Panc1 (cell line): ENCODE results near the gene LINC01488. TPM values are rescaled to one million over a fixed set of nuclear protein-coding genes. Genes with fewer than 3 reads are reported as not detected.

Experiments used
- ATAC-seq: fragments of 200-7000 bp; cut with Tn5 transposase; 2 replicates; pipeline ENCODE4 v1.9.1; 2020; ENCODE audit warnings: mild to moderate bottlenecking, moderate library complexity
- BruUV-seq: library from RNA; stranded (reverse); fragments of 400-500 nt; replicated peaks from 2 replicates; lab custom pipeline; 2021; lab: Mats Ljungman, UMichigan
- CTCF ChIA-PET: fragments of 300-600 bp; sonication (Branson Sonifier 250); formaldehyde crosslinking; loops from one replicate; lab custom pipeline; 2022; ENCODE audit warnings: antibody characterized with exemption; lab: Charles Lee
- POLR2A ChIA-PET: fragments of 300-600 bp; sonication (Branson Sonifier 250); formaldehyde crosslinking; loops from one replicate; lab custom pipeline; 2022; ENCODE audit warnings: antibody characterized with exemption; lab: Charles Lee
- DNase-seq: peaks from one replicate; pipeline ENCODE4 v3.0.0-alpha.2; 2010; ENCODE audit warnings: low read depth, low spot score
- H3K27ac ChIP-seq: 2 replicates; pipeline ENCODE4 v1.5.1; 2011; ENCODE audit warnings: mild to moderate bottlenecking, low read length, inconsistent platforms
- H3K27me3 ChIP-seq: fragments of 200-500 bp; sonication (Bioruptor generic); 2 replicates; pipeline ENCODE4 v1.6.0; 2014; ENCODE audit warnings: low read length, inconsistent platforms; ENCODE audit not compliant: control insufficient read depth, insufficient read depth
- H3K36me3 ChIP-seq: fragments of 200-500 bp; sonication (Bioruptor generic); 2 replicates; pipeline ENCODE4 v1.5.1; 2014; ENCODE audit warnings: inconsistent platforms, mild to moderate bottlenecking, low read length, moderate library complexity; ENCODE audit not compliant: control insufficient read depth, insufficient read depth
- H3K4me1 ChIP-seq: 2 replicates; pipeline ENCODE4 v1.5.1; 2011; ENCODE audit warnings: inconsistent platforms, mild to moderate bottlenecking, low read length, moderate library complexity; ENCODE audit not compliant: control insufficient read depth, insufficient read depth
- H3K4me3 ChIP-seq, 2 experiments: 2 replicates each; pipeline ENCODE4 v1.5.1; 2011 to 2012; ENCODE audit warnings: low read depth in 2 of 2, low read length in 2 of 2, mild to moderate bottlenecking in 2 of 2, inconsistent platforms in 1 of 2, moderate library complexity in 1 of 2
- H3K9me3 ChIP-seq: fragments of 200-500 bp; sonication (Bioruptor generic); 2 replicates; pipeline ENCODE4 v1.5.1; 2014; ENCODE audit warnings: low read depth, mild to moderate bottlenecking, inconsistent platforms, low read length, moderate library complexity; ENCODE audit not compliant: control insufficient read depth, insufficient read depth
- POLR2AphosphoS5 ChIP-seq: IDR thresholded peaks from 2 replicates; pipeline ENCODE4 v1.6.1; 2012; ENCODE audit warnings: mild to moderate bottlenecking, low read depth, low read length, moderate library complexity
- SIN3A ChIP-seq: IDR thresholded peaks from 2 replicates; pipeline ENCODE4 v1.6.1; 2012; ENCODE audit warnings: low read depth, mild to moderate bottlenecking, low read length, moderate library complexity, borderline replicate concordance; ENCODE audit not compliant: insufficient read depth
- TCF7L2 ChIP-seq: IDR thresholded peaks from 2 replicates; pipeline ENCODE4 v1.6.1; 2011; ENCODE audit warnings: mild to moderate bottlenecking, low read depth, low read length, inconsistent platforms
- in situ Hi-C: cut with HindIII; loops from 2 replicates; pipeline ENCODE4 v1.10.0; 2016; ENCODE audit warnings: low sequenced_read_pairs, low pct_unique_long_range_greater_than_20kb
- intact Hi-C: fragments of 100-400 bp; cut with micrococcal nuclease; formaldehyde crosslinking; loops from one replicate; pipeline ENCODE4 v1.10.0; 2022; ENCODE audit not compliant: unreplicated experiment
- total RNA-seq: library from RNA; stranded (reverse); gene quantifications from one replicate; pipeline ENCODE4 v1.2.1, GENCODE V29; 2021; ENCODE audit not compliant: unreplicated experiment
- TF ChIP-seq, protein P1 (sequence below): fragments of 450-650 bp; IDR thresholded peaks from 2 replicates; pipeline ENCODE4 v1.5.1; 2017; ENCODE audit warnings: mild to moderate bottlenecking
- TF ChIP-seq, protein P2 (sequence below), 2 experiments: IDR thresholded peaks; 2 replicates each; pipeline ENCODE4 v1.6.1; 2011 to 2012; ENCODE audit warnings: low read depth in 2 of 2, control low read depth in 1 of 2, low read length in 1 of 2, mild to moderate bottlenecking in 1 of 2, moderate library complexity in 1 of 2; ENCODE audit not compliant: insufficient read depth in 1 of 2

LINC01488 gene
- total RNA-seq, 1 experiment from 2014 or later, result not detected

GRCh38 chr11:69504127-69504526 lies 22.7 kb downstream of the LINC01488 start:
- ATAC-seq (no peak), DNase-seq (no peak)
- no peaks in the 10 kb centered on the region for H3K36me3 ChIP-seq
- H3K9me3 ChIP-seq, result no peaks in the 10 kb centered on the region
- intact Hi-C loops (no loop called here), in situ Hi-C loops (loop anchor here (10.0 kb wide), 1 partner anchor 99 kb away; no protein-coding TSS in a partner anchor)
- POLR2A ChIA-PET, result no interaction called here
- peaks cover 11% of the 10 kb centered on the region for H3K4me1 ChIP-seq
- no peak overlapping the region for H3K4me3 ChIP-seq
- CTCF ChIA-PET, result no interaction called here
- BruUV-seq, result no TSS peak
- no peaks in the 10 kb centered on the region for H3K27me3 ChIP-seq
- TF ChIP-seq POLR2AphosphoS5 (no peak), TCF7L2 (no peak), SIN3A (no peak)
- TF ChIP-seq, protein P1, sequence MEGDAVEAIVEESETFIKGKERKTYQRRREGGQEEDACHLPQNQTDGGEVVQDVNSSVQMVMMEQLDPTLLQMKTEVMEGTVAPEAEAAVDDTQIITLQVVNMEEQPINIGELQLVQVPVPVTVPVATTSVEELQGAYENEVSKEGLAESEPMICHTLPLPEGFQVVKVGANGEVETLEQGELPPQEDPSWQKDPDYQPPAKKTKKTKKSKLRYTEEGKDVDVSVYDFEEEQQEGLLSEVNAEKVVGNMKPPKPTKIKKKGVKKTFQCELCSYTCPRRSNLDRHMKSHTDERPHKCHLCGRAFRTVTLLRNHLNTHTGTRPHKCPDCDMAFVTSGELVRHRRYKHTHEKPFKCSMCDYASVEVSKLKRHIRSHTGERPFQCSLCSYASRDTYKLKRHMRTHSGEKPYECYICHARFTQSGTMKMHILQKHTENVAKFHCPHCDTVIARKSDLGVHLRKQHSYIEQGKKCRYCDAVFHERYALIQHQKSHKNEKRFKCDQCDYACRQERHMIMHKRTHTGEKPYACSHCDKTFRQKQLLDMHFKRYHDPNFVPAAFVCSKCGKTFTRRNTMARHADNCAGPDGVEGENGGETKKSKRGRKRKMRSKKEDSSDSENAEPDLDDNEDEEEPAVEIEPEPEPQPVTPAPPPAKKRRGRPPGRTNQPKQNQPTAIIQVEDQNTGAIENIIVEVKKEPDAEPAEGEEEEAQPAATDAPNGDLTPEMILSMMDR, result no peak
- TF ChIP-seq, protein P2, sequence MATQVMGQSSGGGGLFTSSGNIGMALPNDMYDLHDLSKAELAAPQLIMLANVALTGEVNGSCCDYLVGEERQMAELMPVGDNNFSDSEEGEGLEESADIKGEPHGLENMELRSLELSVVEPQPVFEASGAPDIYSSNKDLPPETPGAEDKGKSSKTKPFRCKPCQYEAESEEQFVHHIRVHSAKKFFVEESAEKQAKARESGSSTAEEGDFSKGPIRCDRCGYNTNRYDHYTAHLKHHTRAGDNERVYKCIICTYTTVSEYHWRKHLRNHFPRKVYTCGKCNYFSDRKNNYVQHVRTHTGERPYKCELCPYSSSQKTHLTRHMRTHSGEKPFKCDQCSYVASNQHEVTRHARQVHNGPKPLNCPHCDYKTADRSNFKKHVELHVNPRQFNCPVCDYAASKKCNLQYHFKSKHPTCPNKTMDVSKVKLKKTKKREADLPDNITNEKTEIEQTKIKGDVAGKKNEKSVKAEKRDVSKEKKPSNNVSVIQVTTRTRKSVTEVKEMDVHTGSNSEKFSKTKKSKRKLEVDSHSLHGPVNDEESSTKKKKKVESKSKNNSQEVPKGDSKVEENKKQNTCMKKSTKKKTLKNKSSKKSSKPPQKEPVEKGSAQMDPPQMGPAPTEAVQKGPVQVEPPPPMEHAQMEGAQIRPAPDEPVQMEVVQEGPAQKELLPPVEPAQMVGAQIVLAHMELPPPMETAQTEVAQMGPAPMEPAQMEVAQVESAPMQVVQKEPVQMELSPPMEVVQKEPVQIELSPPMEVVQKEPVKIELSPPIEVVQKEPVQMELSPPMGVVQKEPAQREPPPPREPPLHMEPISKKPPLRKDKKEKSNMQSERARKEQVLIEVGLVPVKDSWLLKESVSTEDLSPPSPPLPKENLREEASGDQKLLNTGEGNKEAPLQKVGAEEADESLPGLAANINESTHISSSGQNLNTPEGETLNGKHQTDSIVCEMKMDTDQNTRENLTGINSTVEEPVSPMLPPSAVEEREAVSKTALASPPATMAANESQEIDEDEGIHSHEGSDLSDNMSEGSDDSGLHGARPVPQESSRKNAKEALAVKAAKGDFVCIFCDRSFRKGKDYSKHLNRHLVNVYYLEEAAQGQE (IDR thresholded peaks at IDR 0.05; ENCODE audit: insufficient read depth in 1 of 2, low read depth in 2 of 2, low read length in 1 of 2), result no peak
- no peak overlapping the region for H3K27ac ChIP-seq

DNA sequence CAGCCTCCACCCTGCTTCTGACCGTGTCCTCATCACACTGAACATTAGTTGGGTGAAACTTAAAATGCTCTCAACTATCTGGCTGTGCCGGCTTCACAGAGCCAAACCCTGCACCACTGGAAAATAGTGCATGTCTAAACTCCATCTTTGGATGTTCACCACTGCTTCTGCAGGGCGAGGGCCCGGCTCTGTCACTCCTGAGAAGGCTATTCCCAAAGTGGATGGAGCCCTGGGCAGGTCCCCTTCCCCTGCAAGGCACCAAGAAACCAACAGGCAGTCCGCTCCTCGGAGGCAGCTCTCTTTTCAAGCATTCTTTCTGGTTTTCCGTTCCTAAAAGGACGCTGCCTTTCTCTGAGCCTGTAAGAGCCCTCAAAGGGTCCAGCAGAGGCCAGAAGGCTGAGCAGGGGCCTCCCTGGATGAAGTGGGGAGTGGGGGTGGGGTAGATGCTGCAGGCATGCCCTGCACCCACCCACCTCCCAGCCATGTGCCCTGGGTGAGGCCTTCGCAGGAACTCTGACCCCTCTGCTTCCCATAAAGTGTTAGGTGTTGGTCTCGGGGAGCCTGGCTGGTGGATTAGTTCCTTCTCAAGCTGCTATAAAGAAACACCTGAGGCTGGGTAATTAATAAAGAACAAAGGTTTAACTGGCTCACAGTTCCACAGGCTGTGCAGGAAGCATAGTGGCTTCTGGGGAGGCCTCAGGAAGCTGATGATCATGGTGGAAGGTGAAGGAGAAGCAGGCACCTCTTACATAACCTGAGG lies 23.3 kb downstream of the LINC01488 start:
- TF ChIP-seq SIN3A (no peak), TCF7L2 (no peak), POLR2AphosphoS5 (no peak)
- TF ChIP-seq, protein P2 (IDR thresholded peaks at IDR 0.05; ENCODE audit: insufficient read depth in 1 of 2, low read depth in 2 of 2, low read length in 1 of 2), result no peak
- TF ChIP-seq, protein P1, result no peak
- POLR2A ChIA-PET, result no interaction called here

More for the DNA sequence above, 23.3 kb downstream of the LINC01488 start:
- in situ Hi-C loops (loop anchor here (10.0 kb wide), 1 partner anchor 100 kb away; no protein-coding TSS in a partner anchor), intact Hi-C loops (no loop called here)
- Histone ChIP-seq H3K9me3 (no peaks in the 10 kb centered on the region), H3K4me1 (peaks cover 5% of the 10 kb centered on the region), H3K27ac (no peak overlapping the region), H3K4me3 (no peak overlapping the region), H3K27me3 (no peaks in the 10 kb centered on the region), H3K36me3 (no peaks in the 10 kb centered on the region)
- no peak for DNase-seq
- CTCF ChIA-PET, result no interaction called here
- ATAC-seq, result no peak
- BruUV-seq, result no TSS peak
